Lower leg skin (tissue), 4 donors: Measurements from ENCODE around the gene STARD9. TPM values are rescaled to one million over a fixed set of nuclear protein-coding genes. Genes with fewer than 3 reads are reported as not detected.

Experiments used
- DNase-seq, 2 donors: peaks; one replicate each; pipeline ENCODE4 v3.0.0-alpha.2; 2019; ENCODE audit warnings: low spot score in 2 of 2
- H3K4me3 ChIP-seq: fragments of 200-600 bp; sonication (generic); 2 replicates; pipeline ENCODE4 v1.5.1; 2017; ENCODE audit warnings: mild to moderate bottlenecking, low read depth; ENCODE audit not compliant: poor library complexity, severe bottlenecking
- POLR2A ChIP-seq, 2 donors: fragments of 450-650 bp; IDR thresholded peaks; one replicate each; pipeline ENCODE4 v1.6.1; 2016 to 2017; ENCODE audit warnings: antibody characterized with exemption in 2 of 2, mild to moderate bottlenecking in 1 of 2, moderate library complexity in 1 of 2
- WGBS, 2 donors: methylation state at CpG; one replicate each; pipeline ENCODE4 v1.1.5; 2018; 5-methylcytosine and 5-hydroxymethylcytosine counted together
- intact Hi-C: fragments of 100-400 bp; cut with DNase I; formaldehyde crosslinking; loops from one replicate; pipeline ENCODE4 v1.15.0; 2023; ENCODE audit warnings: low total_unique reads
- total RNA-seq, 4 donors: library from RNA; depleted of rRNA; stranded (reverse); fragments of >200 nt; gene quantifications; one replicate each; pipeline ENCODE4 v1.1.0, GENCODE V29; 2016
- TF ChIP-seq, protein P1 (sequence below), 3 donors: fragments of 450-650 bp; IDR thresholded peaks; one replicate each; pipeline ENCODE4 v1.5.1; 2016; ENCODE audit warnings: antibody characterized with exemption in 3 of 3, mild to moderate bottlenecking in 3 of 3, moderate library complexity in 2 of 3

The STARD9 gene
- total RNA-seq, 4 donors from 2014 or later: 3.0 to 7.6 (median 6.7) TPM

DNA sequence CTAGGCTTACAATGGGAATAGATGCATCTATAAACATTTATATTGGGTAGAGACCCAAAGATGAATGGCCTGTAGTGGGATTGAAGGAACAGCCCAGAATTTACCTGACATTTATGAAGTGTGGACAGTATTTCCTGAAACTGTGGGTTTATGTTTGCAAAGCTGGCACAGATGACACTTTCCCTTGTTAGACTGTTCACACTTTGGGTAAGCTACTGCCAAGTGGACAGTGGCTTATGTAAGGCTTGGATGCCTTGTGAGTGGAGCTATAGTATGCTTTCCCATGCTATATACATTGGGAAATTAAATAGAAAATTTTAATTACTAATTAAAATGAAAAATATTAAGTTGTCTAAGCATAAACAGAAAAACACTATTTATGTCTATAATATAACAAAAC is 48.5 kb downstream of the STARD9 start:
- no peak overlapping the region for H3K4me3 ChIP-seq
- DNase-seq: no peak
- TF ChIP-seq, protein P1, sequence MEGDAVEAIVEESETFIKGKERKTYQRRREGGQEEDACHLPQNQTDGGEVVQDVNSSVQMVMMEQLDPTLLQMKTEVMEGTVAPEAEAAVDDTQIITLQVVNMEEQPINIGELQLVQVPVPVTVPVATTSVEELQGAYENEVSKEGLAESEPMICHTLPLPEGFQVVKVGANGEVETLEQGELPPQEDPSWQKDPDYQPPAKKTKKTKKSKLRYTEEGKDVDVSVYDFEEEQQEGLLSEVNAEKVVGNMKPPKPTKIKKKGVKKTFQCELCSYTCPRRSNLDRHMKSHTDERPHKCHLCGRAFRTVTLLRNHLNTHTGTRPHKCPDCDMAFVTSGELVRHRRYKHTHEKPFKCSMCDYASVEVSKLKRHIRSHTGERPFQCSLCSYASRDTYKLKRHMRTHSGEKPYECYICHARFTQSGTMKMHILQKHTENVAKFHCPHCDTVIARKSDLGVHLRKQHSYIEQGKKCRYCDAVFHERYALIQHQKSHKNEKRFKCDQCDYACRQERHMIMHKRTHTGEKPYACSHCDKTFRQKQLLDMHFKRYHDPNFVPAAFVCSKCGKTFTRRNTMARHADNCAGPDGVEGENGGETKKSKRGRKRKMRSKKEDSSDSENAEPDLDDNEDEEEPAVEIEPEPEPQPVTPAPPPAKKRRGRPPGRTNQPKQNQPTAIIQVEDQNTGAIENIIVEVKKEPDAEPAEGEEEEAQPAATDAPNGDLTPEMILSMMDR (IDR thresholded peaks at IDR 0.05): no peak
- TF ChIP-seq POLR2A (IDR thresholded peaks at IDR 0.05): no peak
- intact Hi-C loops: no loop called here

DNA sequence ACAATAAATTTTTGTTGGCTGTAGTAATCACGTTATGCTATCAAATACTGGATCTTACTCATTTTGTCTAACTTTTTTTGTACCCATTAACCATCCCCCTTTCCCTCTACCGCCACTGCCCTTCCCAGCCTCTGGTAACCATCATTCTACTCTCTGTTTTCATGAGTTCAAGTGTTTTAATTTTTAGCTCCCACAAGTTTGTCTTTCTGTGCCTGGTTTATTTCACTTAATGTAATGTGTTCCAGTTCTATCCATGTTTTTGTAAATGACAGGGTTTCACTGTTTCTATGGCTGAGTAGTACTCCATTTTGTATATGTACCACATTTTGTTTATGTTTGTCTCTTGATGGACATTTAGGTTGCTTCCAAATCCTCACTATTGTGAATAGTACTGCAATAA is 52.1 kb downstream of the STARD9 start:
- TF ChIP-seq POLR2A (IDR thresholded peaks at IDR 0.05): no peak
- TF ChIP-seq, protein P1 (IDR thresholded peaks at IDR 0.05): no peak
- DNase-seq: no peak
- intact Hi-C loops: no loop called here
- no peak overlapping the region for H3K4me3 ChIP-seq
- 86 to 91% methylated on average over 2 of the region's 2 CpGs for WGBS, 2 donors

DNA sequence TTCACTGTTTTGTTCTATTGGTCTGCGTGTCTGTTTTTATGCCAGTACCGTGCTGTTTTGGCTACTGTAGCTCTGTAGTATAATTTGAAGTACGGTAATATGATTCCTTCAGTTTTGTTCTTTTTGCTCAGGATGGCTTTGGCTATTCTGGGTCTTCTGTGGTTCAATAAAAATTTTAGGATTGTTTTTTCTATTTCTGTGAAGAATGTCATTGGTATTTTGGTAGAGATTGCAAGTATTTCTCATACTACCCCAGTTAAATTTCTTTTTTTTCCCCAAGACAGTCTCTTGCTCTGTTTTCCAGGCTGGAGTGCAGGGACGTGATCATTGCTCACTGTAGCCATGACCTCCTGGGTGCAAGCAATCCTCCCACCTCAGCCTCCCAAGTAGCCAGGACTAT is 53.4 kb downstream of the STARD9 start:
- no peak for DNase-seq
- 99% methylated on average over 4 of the region's 4 CpGs for WGBS, 2 donors
- intact Hi-C loops: no loop called here
- no peak for TF ChIP-seq POLR2A (IDR thresholded peaks at IDR 0.05)
- TF ChIP-seq, protein P1 (IDR thresholded peaks at IDR 0.05): no peak
- no peak overlapping the region for H3K4me3 ChIP-seq

- no peak overlapping the region for H3K4me3 ChIP-seq
- WGBS, 2 donors: 88 to 98% methylated on average over 1 of the region's 1 CpG
- intact Hi-C loops: no loop called here
- no peak for DNase-seq
- TF ChIP-seq, protein P1 (IDR thresholded peaks at IDR 0.05): no peak
These were observed 56.8 kb downstream of the STARD9 start for GRCh38 chr15:42632105-42632675.

- no peak for DNase-seq
- intact Hi-C loops: no loop called here
- no peak for TF ChIP-seq POLR2A (IDR thresholded peaks at IDR 0.05)
- TF ChIP-seq, protein P1 (IDR thresholded peaks at IDR 0.05): no peak
- WGBS, 2 donors: 84 to 92% methylated on average over 4 of the region's 4 CpGs
- no peak overlapping the region for H3K4me3 ChIP-seq
These were observed 64.7 kb downstream of the STARD9 start for GRCh38 chr15:42640109-42640508.
